ENCODE data around the gene MASP2.
"Not testable (repeated sequence)": the region's sequence is repeated elsewhere in the genome, so short reads cannot be mapped to it uniquely, and the experiment has no call there.

MASP2 gene

DNA sequence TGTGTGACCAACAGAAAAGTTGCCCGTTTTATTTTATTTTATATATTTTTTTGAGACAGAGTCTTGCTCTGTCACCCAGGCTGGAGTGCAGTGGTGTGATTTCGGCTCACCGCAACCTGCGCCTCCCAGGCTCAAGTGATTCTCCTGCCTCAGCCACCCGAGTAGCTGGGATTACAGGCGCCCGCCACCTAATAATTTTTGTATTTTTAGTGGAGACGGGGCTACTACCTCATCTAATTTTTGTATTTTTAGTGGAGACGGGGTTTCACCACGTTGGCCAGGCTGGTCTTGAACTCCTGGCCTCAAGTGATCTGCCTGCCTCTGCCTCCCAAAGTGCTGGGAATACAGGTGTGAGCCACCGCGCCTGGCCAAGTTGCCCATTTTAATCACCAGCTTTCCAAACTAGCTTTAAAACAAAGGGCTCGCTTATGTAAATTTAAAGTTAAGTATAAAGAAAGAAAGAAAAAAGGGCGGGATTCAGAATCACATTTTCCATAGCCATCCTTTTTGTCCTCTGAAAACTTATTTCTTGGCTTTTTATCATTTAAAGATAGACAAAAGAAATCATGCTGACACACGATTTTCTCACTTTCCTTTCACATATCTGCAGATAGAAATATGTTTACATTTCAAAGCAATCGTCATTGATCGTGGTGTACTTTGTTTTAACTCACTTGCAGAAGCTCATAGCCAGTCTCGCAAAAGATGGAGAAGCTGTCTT is 9.9 kb downstream of the MASP2 start:
- DNase-seq, result not testable (repeated sequence)

DNA sequence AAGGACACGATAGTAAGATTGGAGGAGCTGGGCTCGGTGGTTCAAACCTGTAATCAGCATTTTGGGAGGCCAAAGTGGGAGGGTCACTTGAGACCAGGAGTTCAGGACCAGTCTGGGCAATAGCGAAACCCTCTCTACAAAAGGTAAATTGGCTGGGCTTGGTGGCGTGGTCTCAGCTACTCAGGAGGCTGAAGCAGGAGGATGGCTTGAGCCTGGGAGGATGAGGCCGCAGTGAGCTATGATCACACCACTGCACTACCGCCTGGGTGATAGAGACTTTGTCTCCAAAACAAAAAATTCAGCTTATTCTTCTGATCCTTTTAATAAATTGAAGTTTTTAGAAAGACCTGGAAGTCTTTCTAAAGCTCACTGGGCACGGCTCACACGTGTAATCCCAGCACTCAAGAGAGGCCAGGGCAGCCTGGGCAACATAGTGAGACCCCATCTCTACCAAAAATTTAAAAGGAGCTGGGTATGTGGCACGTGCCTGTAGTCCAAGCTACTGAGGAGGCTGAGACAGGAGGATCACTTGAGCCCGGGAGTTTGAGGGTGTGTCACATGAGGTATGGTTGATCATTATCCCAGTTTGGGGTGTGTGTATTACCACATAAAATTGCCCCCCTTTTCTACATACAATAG is 15.3 kb downstream of the MASP2 start:
- no peak for DNase-seq

DNA sequence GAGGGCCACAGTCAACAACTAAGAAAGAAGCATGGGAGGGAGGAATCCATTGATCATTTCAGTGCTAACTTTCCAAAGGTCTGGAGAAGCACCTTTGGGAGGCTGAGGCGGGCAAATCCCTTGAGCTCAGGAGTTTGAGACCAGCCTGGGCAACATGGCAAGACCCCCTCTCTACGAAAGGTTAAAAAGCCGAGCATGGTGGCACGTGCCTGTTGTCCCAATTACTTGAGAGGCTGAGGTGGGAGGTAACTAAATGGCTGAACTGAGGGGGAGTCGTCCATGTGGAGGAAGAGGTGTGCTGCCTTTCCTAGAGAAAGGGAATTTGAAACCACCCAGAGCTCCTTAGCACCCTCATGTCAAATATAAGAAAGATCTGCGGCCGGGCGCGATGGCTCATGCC is 16.2 kb downstream of the MASP2 start:
- DNase-seq, result no peak

DNA sequence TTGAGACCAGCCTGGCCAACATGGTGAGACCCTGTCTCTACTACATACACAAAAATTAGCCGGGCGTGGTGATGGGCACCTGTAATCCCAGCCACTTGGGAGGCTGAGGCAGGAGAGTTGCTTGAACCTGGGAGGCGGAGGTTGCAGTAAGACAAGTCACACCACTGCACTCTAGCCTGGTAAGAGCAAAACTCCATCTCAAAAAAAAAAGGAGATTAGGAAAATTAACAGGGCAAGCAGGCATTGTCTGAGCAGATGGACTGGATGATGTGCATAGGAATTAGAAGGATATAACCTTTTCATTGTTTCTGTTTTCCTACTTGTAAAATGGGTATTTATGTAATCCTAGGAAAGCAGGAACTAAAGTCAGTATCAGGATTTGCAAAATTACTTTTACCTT is 19.0 kb downstream of the MASP2 start:
- no peak for DNase-seq

DNA sequence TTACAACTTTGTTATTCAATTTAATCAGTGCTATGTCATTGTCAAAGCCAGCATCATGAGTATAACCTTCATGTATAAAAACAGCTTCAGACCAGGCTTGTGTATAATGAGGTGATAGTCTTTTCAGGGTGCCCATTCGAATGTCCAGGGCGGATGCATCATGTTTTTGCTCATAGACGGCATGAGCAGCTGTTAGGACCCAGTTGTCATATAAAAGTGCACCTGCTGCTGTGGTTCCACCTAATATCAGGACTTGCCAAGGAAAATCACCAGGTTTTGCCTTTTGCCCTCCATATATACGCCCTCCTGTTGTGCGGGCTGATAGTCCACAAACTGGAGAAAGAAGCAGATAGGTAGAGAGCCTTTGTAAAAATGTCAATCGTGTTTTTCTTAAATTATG is 19.7 kb downstream of the MASP2 start:
- DNase-seq, result no peak

DNA sequence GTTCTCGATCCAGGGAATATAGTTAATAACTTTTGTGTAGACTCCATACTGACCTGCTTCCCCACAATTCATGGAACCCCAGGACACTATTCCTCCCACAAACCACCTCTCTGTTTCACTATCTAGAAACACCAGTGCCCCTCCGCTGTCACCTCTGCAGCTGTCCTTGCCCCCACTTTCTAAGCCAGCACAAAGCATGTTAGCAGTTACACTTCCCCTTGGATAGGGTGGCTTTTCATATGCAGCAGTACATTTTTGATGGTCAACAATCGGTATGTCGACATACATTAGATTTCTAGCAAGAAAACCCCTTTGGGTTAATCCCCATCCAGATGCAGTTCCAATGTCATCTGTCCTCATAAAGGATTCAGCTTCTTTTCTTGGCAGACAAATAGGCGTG is 20.1 kb downstream of the MASP2 start:
- no peak for DNase-seq

DNA sequence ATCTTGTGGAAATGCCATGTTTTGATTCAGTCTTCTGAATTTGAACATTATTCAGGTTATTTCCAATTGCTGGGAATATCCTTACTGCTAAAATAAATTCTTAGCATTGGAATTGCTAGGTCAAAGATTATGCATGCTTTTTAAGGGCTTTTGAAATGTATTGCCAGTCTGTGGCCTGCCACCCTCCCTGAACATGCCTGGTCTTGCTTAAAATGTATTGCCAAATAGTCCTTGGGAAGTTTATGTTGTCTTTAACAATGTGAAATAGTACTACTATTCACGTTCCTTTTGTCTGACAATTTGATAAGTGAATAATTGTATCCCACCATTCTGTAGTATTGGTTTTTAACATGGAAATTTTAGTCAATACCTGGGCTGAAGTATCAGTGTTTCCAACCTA is 21.0 kb downstream of the MASP2 start:
- DNase-seq, result no peak

DNA sequence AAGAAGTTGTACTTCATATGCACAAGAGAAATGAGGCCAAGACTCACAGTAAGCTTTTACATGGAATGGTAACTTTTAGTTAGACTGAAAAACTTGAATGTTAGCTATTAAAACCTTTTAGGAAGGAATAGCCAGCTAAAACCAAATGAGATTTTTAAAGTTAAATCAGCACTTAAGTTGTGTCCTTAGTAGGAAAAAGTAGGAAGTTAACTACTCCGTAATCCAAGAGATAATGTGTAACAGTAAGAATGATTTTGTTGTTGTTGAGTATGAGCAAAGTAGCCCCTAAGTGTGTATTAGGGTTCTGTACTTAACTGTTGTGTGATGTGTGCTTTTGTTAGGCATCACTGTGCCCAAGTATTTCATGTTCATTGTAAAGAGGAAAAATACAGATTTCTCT is 21.4 kb downstream of the MASP2 start:
- DNase-seq, result no peak

DNA sequence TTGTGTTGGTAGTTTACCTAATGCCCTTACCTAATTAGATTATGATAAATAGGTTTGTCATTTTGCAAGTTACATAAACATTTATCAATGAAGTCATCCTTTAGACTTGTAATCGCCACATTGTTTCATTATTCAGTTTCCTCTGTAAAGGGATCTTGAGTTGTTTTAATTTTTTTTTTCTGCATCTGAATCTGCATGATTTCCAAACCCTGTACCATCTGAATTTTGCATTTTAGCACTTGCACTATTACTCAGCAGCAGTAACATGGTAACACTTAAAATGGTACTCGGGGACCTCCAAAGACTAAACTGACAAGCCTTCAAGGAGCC is 22.2 kb downstream of the MASP2 start:
- no peak for DNase-seq

DNA sequence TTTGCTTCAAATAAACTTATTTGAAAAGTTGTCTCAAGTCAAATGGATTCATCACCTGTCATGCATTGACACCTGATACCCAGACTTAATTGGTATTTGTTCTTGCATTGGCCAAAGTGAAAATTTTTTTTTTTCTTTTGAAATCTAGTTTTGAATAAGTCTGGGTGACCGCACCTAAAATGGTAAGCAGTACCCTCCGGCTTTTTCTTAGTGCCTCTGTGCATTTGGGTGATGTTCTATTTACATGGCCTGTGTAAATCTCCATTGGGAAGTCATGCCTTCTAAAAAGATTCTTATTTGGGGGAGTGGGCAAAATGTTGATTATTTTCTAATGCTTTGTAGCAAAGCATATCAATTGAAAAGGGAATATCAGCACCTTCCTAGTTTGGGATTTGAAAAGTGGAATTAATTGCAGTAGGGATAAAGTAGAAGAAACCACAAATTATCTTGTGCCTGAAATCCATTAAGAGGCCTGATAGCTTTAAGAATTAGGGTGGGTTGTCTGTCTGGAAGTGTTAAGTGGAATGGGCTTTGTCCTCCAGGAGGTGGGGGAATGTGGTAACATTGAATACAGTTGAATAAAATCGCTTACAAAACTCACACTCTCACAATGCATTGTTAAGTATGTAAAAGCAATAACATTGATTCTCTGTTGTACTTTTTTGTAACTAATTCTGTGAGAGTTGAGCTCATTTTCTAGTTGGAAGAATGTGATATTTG is 22.7 kb downstream of the MASP2 start:
- no peak for DNase-seq

DNA sequence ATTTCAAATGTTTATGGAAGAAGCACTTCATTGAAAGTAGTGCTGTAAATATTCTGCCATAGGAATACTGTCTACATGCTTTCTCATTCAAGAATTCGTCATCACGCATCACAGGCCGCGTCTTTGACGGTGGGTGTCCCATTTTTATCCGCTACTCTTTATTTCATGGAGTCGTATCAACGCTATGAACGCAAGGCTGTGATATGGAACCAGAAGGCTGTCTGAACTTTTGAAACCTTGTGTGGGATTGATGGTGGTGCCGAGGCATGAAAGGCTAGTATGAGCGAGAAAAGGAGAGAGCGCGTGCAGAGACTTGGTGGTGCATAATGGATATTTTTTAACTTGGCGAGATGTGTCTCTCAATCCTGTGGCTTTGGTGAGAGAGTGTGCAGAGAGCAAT is 23.8 kb downstream of the MASP2 start:
- DNase-seq, result no peak

DNA sequence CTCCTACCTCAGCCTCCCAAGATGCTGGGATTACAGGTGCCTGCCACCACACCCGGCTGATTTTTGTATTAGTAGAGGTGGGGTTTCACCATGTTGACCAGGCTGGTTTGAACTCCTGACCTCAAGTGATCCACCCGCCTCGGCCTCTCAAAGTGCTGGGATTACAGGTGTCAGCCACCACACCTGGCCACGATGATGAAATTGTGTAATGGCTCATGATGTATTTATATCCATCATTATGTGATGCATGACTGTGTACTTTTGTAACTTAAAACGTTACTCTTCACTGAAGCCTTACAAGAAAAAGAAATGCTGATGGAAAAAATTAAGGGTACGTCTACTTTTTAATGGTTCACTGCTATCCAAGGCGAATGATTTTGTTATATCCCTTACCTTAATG is 27.1 kb downstream of the MASP2 start:
- no peak for DNase-seq

DNA sequence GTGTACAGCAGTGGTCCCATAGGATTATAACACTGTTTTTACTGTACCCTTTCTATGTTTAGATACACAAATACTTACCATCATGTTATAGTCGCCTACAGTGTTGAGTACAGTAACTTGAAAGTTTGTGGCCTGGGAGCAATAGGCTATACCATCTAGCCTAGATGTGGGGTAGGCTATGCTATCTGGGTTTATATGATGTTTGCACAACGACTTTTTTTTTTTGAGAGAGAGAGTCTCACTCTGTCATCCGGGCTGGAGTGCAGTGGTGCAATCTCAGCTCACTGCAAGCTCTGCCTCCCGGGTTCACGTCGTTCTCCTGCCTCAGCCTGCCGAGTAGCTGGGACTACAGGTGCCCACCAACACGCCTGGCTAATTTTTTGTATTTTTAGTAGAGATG is 27.7 kb downstream of the MASP2 start:
- DNase-seq, result not testable (repeated sequence)

DNA sequence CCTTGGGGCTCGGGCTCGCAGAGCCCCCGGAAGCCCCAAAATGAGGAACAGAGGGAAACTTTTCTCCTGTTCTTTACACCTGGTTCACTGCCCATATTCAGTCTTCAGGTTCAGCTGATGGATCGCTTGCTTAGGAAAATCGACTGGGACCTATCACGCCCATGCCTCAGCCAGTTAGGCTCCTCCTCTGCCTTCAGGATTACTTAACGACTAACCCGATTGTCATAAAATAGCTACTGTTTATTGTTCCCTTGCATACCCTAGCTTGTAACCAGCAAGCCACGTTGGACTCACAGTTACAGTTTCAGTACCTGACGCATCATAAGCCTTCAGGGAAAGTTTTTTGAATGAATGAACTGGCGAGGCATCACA is 33.9 kb downstream of the MASP2 start:
- DNase-seq, result no peak

DNA sequence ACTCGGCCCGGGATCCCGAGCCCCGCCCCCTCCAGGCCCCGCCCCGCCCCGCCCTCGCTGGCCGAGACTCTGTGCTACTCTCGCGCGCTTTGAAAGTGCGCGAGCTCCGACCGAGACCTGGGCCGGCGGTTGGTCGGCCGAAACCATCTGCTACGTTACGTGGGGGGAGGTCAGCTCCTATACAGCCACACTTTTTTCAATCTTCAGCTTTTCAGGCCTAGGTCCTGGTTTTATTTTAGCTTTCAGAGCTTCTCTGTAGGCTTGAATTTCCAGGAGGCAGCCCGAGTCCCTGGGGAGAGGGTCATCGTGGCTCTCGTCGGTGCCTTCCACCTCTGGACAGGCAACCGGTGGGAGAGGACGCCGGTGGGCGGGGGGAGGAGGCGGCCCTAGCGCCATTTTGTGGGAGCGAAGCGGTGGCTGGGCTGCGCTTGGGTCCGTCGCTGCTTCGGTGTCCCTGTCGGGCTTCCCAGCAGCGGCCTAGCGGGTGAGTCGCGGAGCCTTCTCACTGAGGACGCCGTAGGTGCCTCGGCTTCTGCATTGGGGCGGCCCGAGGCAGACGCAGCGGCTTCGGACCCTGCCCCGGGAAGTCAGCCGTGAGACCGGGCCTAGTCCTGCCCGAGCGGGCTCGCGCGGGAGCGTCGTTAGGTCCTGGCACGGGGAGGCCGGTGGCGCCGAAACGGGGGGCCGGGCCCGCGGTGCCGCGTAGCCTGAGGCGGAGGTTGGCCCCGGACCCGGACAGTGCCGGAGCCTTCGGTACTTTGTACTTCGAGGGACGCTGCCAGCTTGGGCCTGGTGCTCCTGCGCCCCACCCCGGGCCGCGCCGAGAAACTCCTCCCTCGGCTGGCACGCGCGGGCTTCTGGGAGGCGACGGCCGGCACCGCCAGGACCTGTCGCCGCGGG is 34.5 kb downstream of the MASP2 start, which contains the start of gene TARDBP:
TARDBP (plus strand) TSS at position 395 of the 900 bp plus-strand sequence. CDS start 1,074 bp downstream, outside the sequence.
- DNase-seq, result peak; percentile 88

DNA sequence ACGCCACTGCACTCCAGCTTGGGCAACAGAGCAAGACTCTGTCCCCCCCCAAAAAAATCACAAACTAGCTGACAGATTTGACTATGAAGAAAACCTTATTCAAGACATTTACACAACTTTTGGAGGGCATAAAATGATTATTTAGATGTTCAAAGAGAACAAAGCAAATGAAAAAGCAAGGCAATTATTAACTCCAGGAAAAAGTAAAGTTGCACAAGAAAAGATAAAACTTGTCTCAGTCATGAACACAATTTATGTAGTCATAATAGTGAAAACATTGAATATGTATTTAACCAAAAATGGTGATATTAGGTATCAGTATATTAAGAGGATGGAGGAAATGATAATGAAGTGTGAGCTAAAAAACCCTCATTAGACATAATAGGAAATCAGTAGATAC is 46.5 kb downstream of the MASP2 start:
- DNase-seq, result no peak

DNA sequence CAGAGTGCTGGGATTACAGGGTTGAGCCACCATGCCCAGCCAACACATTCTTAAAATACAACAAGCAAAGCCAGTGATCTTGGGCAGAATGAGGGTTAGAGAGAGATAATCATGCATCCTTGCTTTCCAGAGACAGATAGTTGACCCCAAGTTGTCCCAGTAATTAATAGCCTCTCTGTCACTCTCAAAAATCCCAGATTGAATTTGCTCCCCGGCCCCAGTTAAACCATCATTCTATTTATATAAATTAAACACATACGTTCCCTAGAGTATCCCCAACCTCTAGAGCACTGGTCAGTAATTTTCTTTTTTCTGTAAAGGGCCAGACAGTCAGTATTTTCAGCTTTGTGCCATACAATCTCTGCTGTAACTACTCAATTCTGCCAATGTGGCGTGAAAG is 50.9 kb downstream of the MASP2 start:
- no peak for DNase-seq

DNA sequence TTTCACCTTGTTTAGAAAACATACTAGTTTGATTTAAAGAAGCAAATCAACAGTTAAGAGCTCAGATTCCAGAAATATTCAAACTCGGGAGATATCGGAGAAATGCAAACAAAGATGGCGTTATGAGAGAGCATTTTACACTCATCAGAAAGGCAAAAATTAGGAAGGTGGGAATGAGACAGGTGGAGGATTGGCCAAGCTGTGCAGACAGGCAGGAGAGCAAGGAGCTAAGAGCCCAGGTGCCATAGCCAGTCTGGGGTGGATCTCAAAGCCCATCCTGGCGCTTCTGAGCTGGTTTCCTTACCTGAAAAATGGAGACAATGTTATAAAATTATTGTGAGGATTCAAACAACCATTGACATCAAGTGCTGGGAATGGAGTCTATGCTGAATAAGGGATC is 54.2 kb downstream of the MASP2 start:
- DNase-seq, result no peak

DNA sequence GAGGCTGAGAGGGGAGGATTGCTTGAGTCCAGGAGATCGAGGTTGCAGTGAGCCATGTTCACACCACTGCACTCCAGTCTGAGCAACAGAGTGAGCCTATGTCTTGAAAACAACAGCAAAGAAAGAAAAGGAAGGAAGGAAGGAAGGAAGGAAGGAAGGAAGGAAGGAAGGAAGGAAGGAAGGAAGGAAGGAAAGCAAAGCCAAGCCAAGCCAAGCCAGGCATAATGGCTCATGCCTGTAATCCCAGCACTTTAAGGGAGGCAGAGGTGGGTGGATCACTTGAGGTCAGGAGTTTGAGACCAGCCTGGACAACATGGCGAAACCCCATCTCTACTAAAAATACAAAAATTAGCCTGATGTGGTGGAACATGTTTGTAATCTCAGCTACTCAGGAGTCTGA is 55.0 kb downstream of the MASP2 start:
- not testable (repeated sequence) for DNase-seq

DNA sequence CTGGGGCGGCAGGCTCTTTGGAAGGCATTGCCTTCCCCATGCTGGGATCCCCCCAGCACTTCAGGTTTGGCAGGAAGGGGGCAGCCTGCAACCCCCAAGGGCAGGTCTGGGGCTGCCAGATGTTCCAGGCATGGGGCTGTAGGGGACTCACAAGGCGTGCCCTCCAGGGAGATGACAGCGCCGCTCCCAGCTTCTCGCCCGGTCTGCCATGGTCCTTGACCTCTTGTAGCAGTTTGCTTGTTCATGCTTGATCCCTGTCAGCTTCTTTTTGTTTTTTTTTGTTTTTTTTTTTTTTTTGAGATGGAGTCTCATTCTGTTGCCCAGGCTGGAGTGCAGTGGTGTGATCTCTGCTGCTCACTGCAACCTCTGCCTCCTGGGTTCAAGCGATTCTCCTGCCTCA is 56.2 kb downstream of the MASP2 start:
- DNase-seq, result no peak

DNA sequence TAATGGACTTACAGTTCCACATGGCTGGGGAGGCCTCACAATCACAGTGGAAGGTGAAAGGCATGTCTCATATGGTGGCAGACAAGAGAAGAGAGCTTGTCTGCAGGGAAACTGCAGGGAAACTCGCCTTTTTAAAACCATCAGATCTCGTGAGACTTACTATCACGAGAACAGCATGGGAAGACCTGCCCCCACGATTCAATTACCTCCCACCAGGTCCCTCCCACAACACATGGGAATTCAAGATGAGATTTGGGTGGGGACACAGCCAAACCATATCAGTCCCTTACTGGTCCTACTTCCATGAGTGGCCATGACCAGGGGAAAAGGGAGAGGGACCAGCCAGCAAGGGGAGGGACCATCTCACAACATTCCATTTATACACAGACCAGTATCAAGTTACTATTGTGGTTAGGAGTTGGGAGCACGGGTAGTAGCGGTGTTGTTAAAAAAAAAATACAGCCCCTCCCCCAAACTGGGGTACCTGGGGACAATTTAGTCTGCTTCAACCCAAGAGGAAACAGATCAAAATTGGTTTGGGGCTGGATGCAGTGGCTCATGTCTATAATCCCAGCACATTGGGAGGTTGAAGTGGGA is 57.0 kb downstream of the MASP2 start:
- DNase-seq, result not testable (repeated sequence)

DNA sequence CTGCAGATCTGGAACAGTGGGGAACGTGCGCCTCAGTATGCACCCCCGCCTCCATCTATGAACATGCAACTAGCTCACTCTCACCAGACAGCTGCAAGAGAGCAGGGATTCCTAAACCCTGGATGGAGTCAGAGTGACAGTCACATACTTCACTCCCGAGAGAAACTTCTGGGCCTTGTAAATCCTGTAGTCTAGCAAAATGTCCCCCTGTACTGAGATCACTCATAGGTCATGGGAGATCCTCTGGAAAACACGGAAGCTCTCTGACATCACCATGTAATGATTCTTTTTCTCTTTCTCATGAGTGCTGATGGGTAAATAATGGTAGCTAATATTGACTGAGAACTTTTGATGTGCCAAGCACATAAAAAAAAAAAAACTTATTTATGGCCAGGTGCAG is 57.9 kb downstream of the MASP2 start:
- DNase-seq, result no peak
